Endothelial cell of umbilical vein (primary cell): ENCODE measurements around the gene IFITM5. TPM values are rescaled to one million over a fixed set of nuclear protein-coding genes. Genes with fewer than 3 reads are reported as not detected.

Source experiments
- BruUV-seq: library from RNA; stranded (reverse); fragments of 400-500 nt; replicated peaks from 2 replicates; lab custom pipeline; 2021; lab: Mats Ljungman, UMichigan
- CTCF ChIA-PET: fragments of 300-600, 350-600 bp; sonication (Branson Sonifier 250); formaldehyde crosslinking; loops from one replicate; lab custom pipeline; 2021; ENCODE audit warnings: antibody characterized with exemption, inconsistent platforms; lab: Charles Lee
- POLR2A ChIA-PET: fragments of 300-600, 350-600 bp; sonication (Branson Sonifier 250); formaldehyde crosslinking; loops from one replicate; lab custom pipeline; 2021; ENCODE audit warnings: antibody characterized with exemption, inconsistent platforms; lab: Charles Lee
- DNase-seq: peaks from one replicate; pipeline ENCODE4 v3.0.0-alpha.2; 2011; ENCODE audit warnings: low read depth, low spot score
- FAIRE-seq: peaks from 2 replicates; lab custom pipeline; 2011; peaks lifted over from hg19 to GRCh38; lab: Jason Lieb, UNC
- H2AFZ ChIP-seq: 2 replicates; pipeline ENCODE4 v1.6.0; 2012; ENCODE audit warnings: low read depth, low read length, control low read depth, inconsistent platforms
- H3K27ac ChIP-seq: 2 replicates; pipeline ENCODE4 v1.5.1; 2011; ENCODE audit warnings: low read depth, mild to moderate bottlenecking, control low read depth, low read length, moderate library complexity; ENCODE audit not compliant: insufficient read depth
- H3K27me3 ChIP-seq, 2 experiments: 2 replicates each; pipeline versions ENCODE4 v1.6.0 to v1.6.1; 2011; ENCODE audit warnings: low read length in 2 of 2, mixed read lengths in 1 of 2; ENCODE audit not compliant: control insufficient read depth in 2 of 2, insufficient read depth in 2 of 2
- H3K36me3 ChIP-seq, 2 experiments: 2 replicates in 1 of 2; 3 replicates in 1 of 2; pipeline ENCODE4 v1.5.1; 2011; ENCODE audit warnings: low read length in 2 of 2, mild to moderate bottlenecking in 1 of 2, moderate library complexity in 1 of 2; ENCODE audit not compliant: control insufficient read depth in 2 of 2, insufficient read depth in 2 of 2; ENCODE audit errors: extremely low read depth in 1 of 2
- H3K4me1 ChIP-seq: 3 replicates; pipeline ENCODE4 v1.5.1; 2011; ENCODE audit warnings: mild to moderate bottlenecking, low read length; ENCODE audit not compliant: control insufficient read depth, insufficient read depth; ENCODE audit errors: extremely low read depth
- H3K4me2 ChIP-seq: 2 replicates; pipeline ENCODE4 v1.6.1; 2011; ENCODE audit warnings: low read length, control low read depth, mixed read lengths; ENCODE audit not compliant: insufficient read depth
- H3K4me3 ChIP-seq, 3 experiments: fragments of 200-600 bp in 1 of 3; sonication (generic), shearing (Covaris generic) in 1 of 3; replicated peaks in 1 of 3; 2 replicates each; pipeline ENCODE4 v1.5.1; 2011 to 2016; ENCODE audit warnings: control low read depth in 3 of 3, low read length in 3 of 3, mild to moderate bottlenecking in 2 of 3, inconsistent platforms in 1 of 3, low read depth in 1 of 3, moderate library complexity in 1 of 3; ENCODE audit not compliant: insufficient read depth in 1 of 3
- H3K79me2 ChIP-seq: 2 replicates; pipeline ENCODE4 v1.6.0; 2012; ENCODE audit warnings: low read length, inconsistent platforms; ENCODE audit not compliant: control insufficient read depth, insufficient read depth
- H3K9ac ChIP-seq: replicated peaks from 2 replicates; pipeline ENCODE3; 2011; ENCODE audit warnings: low read length, control low read depth; ENCODE audit not compliant: insufficient read depth; ENCODE audit errors: extremely low read depth
- H3K9me1 ChIP-seq: replicated peaks from 3 replicates; pipeline ENCODE4 v1.6.0; 2011; ENCODE audit warnings: mild to moderate bottlenecking, low read length; ENCODE audit not compliant: control insufficient read depth, insufficient read depth; ENCODE audit errors: extremely low read depth
- H3K9me3 ChIP-seq: replicated peaks from 2 replicates; pipeline ENCODE4 v1.5.1; 2012; ENCODE audit warnings: low read length, inconsistent platforms; ENCODE audit not compliant: control insufficient read depth, insufficient read depth
- H4K20me1 ChIP-seq: replicated peaks from 2 replicates; pipeline ENCODE3; 2011; ENCODE audit warnings: mild to moderate bottlenecking, low read length; ENCODE audit not compliant: control insufficient read depth, insufficient read depth; ENCODE audit errors: extremely low read depth
- CTCF ChIP-seq, 2 donors: IDR thresholded peaks; 1 replicate in 1 of 2; 2 replicates in 1 of 2; pipeline ENCODE4 v1.5.1; 2011; ENCODE audit warnings: low read length in 2 of 2, mild to moderate bottlenecking in 2 of 2, moderate library complexity in 2 of 2, control low read depth in 1 of 2, inconsistent platforms in 1 of 2, low read depth in 1 of 2; ENCODE audit not compliant: insufficient read depth in 1 of 2; ENCODE audit errors: extremely low read depth in 1 of 2
- EZH2 ChIP-seq: IDR thresholded peaks from 2 replicates; pipeline ENCODE4 v1.6.1; 2012; ENCODE audit warnings: borderline replicate concordance, low read depth, mild to moderate bottlenecking, moderate library complexity, low read length, inconsistent platforms; ENCODE audit not compliant: severe bottlenecking
- FOS ChIP-seq: IDR thresholded peaks from 2 replicates; pipeline ENCODE4 v1.6.1; 2011; ENCODE audit warnings: mild to moderate bottlenecking, low read length, moderate library complexity, borderline replicate concordance; ENCODE audit not compliant: insufficient read depth
- GATA2 ChIP-seq: IDR thresholded peaks from 2 replicates; pipeline ENCODE4 v1.7.0; 2011; ENCODE audit warnings: low read depth, mild to moderate bottlenecking, moderate library complexity, mixed read lengths, low read length; ENCODE audit not compliant: insufficient read length, insufficient read depth
- JUN ChIP-seq: IDR thresholded peaks from 2 replicates; pipeline ENCODE4 v1.6.1; 2011; ENCODE audit warnings: borderline replicate concordance, low read depth; ENCODE audit not compliant: insufficient read length, insufficient read depth
- MAX ChIP-seq: IDR thresholded peaks from 2 replicates; pipeline ENCODE4 v1.6.1; 2011; ENCODE audit not compliant: insufficient read depth, insufficient read length
- MYC ChIP-seq: IDR thresholded peaks from one replicate; pipeline ENCODE4 v1.6.1; 2011; ENCODE audit warnings: mild to moderate bottlenecking, low read depth, low read length
- POLR2A ChIP-seq: IDR thresholded peaks from 2 replicates; pipeline ENCODE4 v1.6.1; 2012; ENCODE audit warnings: low read depth, mild to moderate bottlenecking, control low read depth, low read length
- POLR2AphosphoS5 ChIP-seq: IDR thresholded peaks from 2 replicates; pipeline ENCODE4 v1.6.1; 2012; ENCODE audit warnings: low read depth, mild to moderate bottlenecking, control low read depth, low read length, moderate library complexity; ENCODE audit not compliant: insufficient read depth
- dilution Hi-C: fragments of 300-500 bp; cut with MboI; formaldehyde crosslinking; loops from one replicate; pipeline ENCODE4 v1.15.0; 2019; ENCODE audit warnings: low sequenced_read_pairs; ENCODE audit not compliant: extremely low pct_ligation_motif_present
- intact Hi-C: fragments of 100-400 bp; cut with micrococcal nuclease; formaldehyde crosslinking; loops from one replicate; pipeline ENCODE4 v1.10.0; 2022
- polyA plus RNA-seq, 4 experiments: library from polyadenylated mRNA; depleted of rRNA in 3 of 4; stranded (reverse) in 3 of 4; unstranded in 1 of 4; fragments of >200 nt; gene quantifications; 2 replicates each; pipeline versions ENCODE4 v1.2.1 to v1.2.3, GENCODE V29; 2011 to 2012; ENCODE audit warnings: missing spikeins in 1 of 4
- total RNA-seq: library from RNA; stranded (reverse); gene quantifications from 2 replicates; pipeline ENCODE4 v1.2.3, GENCODE V29; 2021

Gene IFITM5
- total and polyA plus RNA-seq, 2 donors (not counting 3 experiments of a cell fraction or from before 2014, with no cell fraction given) = not detected

GRCh38 chr11:299951-300735 is 817 bp upstream of the IFITM5 start:
- POLR2A ChIA-PET = no interaction called here
- intact Hi-C loops = no loop called here
- no peak for DNase-seq
- H4K20me1 ChIP-seq = no peaks in the 10 kb centered on the region
- H2AFZ ChIP-seq = no peak overlapping the region
- FAIRE-seq = no peak
- dilution Hi-C loops = no loop called here
- no peak overlapping the region for H3K4me3 ChIP-seq
- H3K4me2 ChIP-seq = no peak overlapping the region
- H3K27ac ChIP-seq = no peak overlapping the region
- no peak overlapping the region for H3K9ac ChIP-seq
- H3K79me2 ChIP-seq = no peaks in the 10 kb centered on the region
- H3K4me1 ChIP-seq = no peaks in the 10 kb centered on the region
- no peaks in the 10 kb centered on the region for H3K9me3 ChIP-seq
- no TSS peak for BruUV-seq
- no peaks in the 10 kb centered on the region for H3K9me1 ChIP-seq
- TF ChIP-seq EZH2 = no peak
- peak; percentile 8 to 44 for TF ChIP-seq CTCF (IDR thresholded peaks at IDR 0.05; ENCODE audit: extremely low read depth in 1 of 2, insufficient read depth in 1 of 2, low read depth in 1 of 2, low read length in 2 of 2)
- no peaks in the 10 kb centered on the region for H3K36me3 ChIP-seq
- peaks cover 3 to 8% of the 10 kb centered on the region in 2 experiments for H3K27me3 ChIP-seq
- CTCF ChIA-PET = interaction anchor here (1.2 to 1.7 kb wide), 3 partner anchors 49 to 148 kb away, joined by 3 to 6 read pairs (median 3); no protein-coding TSS in a partner anchor

- Histone ChIP-seq H4K20me1 (no peaks in the 10 kb centered on the region), H3K27me3 (peaks cover 3 to 8% of the 10 kb centered on the region in 2 experiments), H3K27ac (no peak overlapping the region), H3K9ac (no peak overlapping the region), H3K9me1 (no peaks in the 10 kb centered on the region), H3K79me2 (no peaks in the 10 kb centered on the region), H3K9me3 (no peaks in the 10 kb centered on the region), H3K4me2 (no peak overlapping the region), H3K36me3 (peaks cover 0 to 4% of the 10 kb centered on the region in 2 experiments), H2AFZ (no peak overlapping the region), H3K4me3 (no peak overlapping the region), H3K4me1 (no peaks in the 10 kb centered on the region)
- FAIRE-seq (no peak), DNase-seq (no peak)
- CTCF ChIA-PET = no interaction called here
- dilution Hi-C loops (no loop called here), intact Hi-C loops (no loop called here)
- no peak for TF ChIP-seq EZH2
- TF ChIP-seq JUN = no peak
- no peak for TF ChIP-seq MAX
- TF ChIP-seq FOS = no peak
- no peak for TF ChIP-seq MYC
- no peak for TF ChIP-seq CTCF (IDR thresholded peaks at IDR 0.05; ENCODE audit: extremely low read depth in 1 of 2, insufficient read depth in 1 of 2, low read depth in 1 of 2, low read length in 2 of 2)
- TF ChIP-seq POLR2A = no peak
- no peak for TF ChIP-seq GATA2
- no peak for TF ChIP-seq POLR2AphosphoS5
- POLR2A ChIA-PET = no interaction called here
- no TSS peak for BruUV-seq
Observed at GRCh38 chr11:298406-299065, 790 bp downstream of the IFITM5 start.
